ENCODE data around the gene RTBDN.
"Not testable (repeated sequence)": the region's sequence is repeated elsewhere in the genome, so short reads cannot be mapped to it uniquely, and the experiment has no call there.

The RTBDN gene

GRCh38 chr19:12856653-12857052 lies 22.3 kb upstream of the RTBDN start:
- DNase-seq: no peak

DNA sequence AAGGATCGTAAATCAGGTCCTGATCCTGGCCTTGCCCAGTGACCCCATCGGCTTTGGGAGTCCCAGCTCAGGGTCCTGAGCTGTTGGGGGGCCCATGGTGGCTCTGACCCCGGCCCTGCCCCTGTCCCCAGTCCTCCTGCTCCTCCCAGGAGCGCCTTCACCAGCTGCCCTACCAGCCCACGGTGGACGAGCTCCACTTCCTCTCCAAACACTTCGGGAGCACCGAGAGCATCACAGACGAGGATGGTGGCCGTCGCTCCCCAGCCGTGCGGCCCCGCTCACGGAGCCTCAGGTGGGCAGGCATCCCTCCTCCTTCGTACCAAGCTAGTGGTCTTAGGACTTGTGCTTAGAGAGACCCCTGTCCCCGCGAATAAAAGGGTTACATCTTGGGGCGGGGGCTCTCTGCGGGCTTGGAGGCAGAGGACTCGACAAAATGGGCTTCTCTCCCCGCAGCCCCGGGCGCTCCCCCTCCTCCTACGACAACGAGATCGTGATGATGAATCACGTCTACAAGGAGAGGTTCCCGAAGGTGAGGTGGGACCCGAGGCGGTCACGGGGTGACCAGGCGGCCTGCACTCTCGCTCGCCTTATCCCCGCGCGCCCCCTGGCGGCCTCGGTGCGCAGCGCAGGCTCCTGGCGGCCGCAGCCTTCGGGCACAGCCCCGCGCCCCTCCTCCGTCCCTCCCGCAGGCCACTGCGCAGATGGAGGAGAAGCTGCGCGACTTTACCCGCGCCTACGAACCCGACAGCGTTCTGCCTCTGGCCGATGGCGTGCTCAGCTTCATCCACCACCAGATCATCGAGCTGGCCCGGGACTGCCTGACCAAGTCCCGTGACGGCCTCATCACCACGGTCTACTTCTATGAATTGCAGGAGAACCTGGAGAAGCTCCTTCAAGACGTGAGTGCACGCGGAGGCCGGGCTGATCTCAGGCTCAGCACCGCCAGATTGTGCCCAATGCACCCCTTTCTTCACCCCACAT lies 13.1 kb upstream of the RTBDN start:
- peak; percentile 85 for DNase-seq

- not testable (repeated sequence) for DNase-seq
Observed at GRCh38 chr19:12846613-12847012, 12.2 kb upstream of the RTBDN start.

- no peak for DNase-seq
Observed at GRCh38 chr19:12843999-12844732, 9.8 kb upstream of the RTBDN start.

DNA sequence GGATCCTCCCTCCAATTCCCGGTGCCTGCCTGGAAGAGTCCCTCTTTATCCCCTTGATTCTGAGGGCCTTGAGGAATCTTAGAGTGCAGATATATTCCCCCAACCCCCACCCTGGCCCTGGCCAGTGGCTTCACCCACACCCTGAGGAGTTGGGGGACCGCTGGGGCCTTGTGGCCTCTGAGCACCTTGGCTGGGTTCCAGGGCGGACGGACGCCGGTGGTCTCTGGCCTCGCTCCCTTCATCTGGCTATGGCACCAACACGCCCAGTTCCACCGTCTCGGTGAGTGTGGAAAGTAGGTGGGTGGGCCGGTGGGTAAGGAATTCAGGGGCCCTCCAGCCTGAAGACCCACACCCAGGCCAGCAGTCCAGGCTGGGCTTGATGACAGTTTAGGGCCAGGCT lies 8.9 kb upstream of the RTBDN start:
- DNase-seq: no peak

GRCh38 chr19:12842511-12842910 lies 8.1 kb upstream of the RTBDN start:
- DNase-seq: no peak

DNA sequence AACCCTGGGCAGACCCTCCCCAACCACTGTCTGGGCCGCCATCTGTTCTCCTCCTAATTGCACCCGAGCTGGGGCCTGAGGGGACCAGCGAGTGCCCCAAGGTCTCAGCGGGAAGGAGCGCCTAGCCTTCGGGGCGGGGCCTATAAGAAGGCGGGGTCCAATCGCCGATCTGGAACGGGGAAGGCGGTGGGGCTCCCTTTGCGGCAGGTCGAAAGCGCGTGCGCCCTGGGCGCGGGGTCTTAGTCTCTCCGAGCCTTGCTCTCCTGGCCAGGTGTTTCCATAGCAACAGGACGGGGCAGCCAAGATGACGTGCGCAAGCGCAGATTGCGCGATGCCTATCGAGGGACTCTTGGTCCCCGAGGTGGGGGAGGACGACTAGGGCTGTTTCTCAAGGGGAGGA lies 6.7 kb upstream of the RTBDN start:
- peak; percentile 21 for DNase-seq

- DNase-seq: peak; percentile 15
Observed at GRCh38 chr19:12840091-12841079, 6.0 kb upstream of the RTBDN start.

GRCh38 chr19:12838886-12839756 lies 4.7 kb upstream of the RTBDN start:
- peak; percentile 15 for DNase-seq

DNA sequence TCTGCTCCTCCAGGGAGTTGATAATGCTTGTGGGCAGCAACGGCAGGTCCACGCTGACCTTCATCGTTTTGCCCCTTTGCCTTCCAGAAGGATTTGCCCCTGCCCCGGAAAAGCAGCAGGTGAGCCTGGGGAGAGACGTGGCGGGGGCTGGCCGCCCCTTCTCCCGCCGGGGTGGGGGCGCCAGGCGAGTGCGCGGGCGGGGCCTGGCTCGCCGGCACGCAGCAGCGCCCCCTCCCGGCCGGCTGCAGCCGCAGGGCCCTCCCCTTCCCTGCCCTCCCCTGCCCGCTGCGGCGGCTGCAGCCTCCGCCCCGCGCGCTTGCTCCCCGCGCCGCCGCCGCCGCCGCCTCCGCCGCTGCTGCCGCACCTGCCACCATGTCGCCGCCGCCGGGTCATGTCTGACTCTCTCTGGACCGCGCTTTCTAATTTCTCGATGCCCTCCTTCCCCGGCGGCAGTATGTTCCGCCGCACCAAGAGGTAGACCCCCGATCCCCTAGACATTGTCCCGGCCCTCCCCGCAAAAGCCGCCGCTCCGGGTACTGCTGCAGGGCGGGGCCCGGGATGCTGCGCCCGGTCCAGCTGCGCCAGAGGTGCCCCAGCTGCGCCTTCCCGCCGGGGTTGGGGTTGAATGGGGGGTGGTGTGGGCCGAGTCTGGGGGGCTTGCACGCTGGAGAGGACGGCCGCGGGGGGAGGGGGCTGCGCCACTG lies 4.0 kb upstream of the RTBDN start, which contains the start of gene MAST1:
MAST1 (plus strand) TSS at position 334 of the 704 bp plus-strand sequence; CDS start at position 392, 58 bp downstream.
- DNase-seq: peak; percentile 58

GRCh38 chr19:12837225-12837624 lies 2.8 kb upstream of the RTBDN start:
- no peak for DNase-seq

DNA sequence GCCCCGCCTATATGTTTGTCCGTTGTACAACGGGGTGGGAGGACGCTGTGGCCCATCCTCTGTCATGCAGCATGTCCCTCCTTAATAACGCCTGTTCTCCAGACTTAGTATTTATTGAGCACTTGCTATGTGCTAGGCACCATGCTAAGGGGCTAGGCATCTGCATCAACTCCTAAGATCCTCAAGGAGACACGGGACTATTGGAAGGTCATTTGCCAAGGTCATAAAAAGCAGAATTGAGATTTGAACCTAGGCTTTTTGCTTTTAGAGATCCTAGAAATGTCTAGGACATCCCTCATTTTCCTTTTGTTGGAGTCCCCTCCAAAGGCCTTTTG lies 2.1 kb upstream of the RTBDN start:
- DNase-seq: no peak

DNA sequence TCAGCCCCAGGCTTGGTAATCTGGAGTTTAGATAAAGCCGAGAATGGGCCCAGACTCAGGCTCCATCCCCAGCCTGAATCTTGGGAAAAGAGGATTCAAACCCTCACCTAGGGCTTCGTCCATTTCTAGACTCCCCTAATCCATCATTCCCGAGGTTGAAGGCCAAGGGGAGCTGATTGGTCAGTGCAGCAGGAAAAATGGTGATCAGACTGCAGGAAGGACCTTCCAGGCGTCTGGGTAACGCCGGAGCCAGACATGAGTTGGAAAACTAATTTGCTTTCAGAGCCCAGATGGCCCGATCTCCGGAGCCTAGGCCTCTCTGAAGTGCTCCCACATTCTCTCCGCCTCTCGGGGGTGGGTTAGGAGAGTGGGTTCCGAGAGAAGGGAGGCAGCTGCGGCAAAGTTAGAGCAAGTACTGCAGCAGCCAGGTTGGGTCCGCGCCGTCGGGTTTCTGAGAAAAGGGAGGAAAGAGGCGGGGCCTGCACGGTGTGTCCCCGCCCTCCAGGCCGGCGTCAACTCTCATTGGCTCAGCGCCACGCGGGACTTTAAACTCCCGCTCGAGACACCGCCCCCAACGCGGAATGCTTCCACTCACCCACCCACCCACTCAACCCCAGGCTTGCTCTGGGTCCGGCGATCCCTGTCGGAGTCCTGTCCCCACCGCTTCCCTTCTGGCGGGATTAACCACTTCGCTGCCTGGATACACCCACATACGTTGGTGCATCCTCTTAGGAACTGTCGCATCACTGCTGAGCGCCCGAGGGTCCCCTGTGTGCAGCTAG lies 788 bp upstream of the RTBDN start:
- DNase-seq: peak; percentile 15

GRCh38 chr19:12833738-12834565 lies 427 bp downstream of the RTBDN start:
- DNase-seq: peak; percentile 55

GRCh38 chr19:12833418-12833737 lies 1.0 kb downstream of the RTBDN start:
- DNase-seq: no peak

DNA sequence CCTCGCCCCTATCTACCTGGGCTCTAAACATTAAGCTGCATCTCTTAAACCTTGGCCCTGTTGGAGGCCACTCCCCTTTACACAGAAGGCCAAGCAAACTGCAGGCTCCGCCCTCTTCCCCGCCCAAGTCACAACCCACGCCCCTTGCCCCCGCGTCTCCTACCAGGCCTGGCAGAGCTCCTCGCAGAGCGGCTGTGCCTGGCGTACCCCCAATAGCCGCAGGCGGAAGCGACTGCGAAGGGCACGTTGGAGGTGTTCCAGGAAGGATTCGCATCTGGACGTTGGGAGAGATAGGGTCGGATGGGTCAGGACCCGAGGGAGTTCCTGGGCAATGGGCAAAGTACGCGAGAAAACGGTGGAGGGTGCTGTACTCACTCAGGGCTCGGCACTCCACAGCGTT lies 5.9 kb downstream of the RTBDN start:
- no peak for DNase-seq

DNA sequence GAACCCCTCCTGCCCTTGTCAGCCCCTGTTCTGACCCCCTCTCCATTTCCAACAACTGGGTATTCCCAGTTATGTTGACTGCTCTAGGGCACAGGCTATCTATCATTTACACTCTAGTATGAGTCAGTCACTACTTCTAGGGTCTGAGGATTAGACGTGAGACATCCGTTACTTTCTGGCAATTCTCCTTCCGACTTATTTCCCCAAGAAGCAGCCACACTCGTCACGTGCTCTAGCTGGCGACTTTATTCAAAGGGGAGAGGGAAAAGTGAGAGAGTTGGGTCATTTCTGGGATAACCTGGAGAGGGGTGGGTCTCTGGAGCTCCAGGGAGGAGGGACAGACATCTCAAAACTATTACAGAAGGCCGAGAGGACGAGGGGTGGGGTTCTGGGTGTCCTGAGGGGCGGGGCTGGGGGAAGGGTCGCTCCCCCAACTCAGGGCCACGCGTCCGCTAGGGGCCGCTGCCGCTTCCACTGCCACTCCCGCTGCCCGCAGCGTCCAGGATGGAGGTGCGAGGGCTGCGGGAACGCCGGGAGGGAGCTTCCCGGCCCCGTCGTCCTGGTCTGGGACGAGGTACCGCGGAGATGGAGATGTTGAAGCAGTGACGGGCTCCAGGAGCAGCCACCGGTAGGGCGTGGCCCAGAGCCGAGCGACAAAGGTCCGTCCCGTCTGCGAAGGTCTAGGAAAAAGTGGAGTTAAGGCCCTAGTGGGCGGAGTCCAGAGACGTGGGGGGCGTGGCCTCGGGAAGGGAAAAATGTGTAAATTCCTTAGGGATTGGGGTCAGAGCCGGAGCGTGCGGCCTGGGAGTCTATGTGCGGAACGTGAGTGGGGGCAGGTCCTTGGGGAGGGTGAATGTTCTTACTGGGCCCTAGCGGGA lies 8.9 kb downstream of the RTBDN start:
- DNase-seq: peak; percentile 40

DNA sequence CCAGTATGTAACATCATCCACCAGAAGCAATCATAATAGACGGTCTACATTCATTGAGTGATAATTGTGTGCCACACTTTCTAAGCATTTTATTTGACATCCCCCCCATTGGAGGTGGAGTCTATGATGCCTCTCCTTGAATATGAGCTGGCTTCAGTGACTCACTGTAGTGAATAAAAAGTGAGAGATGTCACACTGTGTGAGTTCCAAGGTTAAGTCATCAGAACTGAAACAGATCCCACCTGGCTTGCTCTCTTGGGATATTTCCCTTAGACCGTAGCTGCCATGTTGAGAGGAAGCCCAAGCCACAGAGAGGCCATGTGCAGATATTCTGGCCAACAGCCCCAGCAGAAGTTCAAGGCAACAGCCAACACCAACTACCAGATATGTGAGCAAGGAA lies 12.6 kb downstream of the RTBDN start:
- DNase-seq: no peak
